Nephron progenitor cell (in vitro differentiated cells): ENCODE measurements around the gene HARS1.
"Not testable (repeated sequence)": the region's sequence is repeated elsewhere in the genome, so short reads cannot be mapped to it uniquely, and the experiment has no call there.

Experiments used
- DNase-seq: peaks from one replicate; pipeline ENCODE4 v3.0.0; 2021
- H3K27ac Mint-ChIP-seq: 2 replicates; pipeline ENCODE4 v1.8.0; 2021; ENCODE audit warnings: mild to moderate bottlenecking, moderate library complexity, mixed read lengths
- H3K27me3 Mint-ChIP-seq: 2 replicates; pipeline ENCODE4 v1.8.0; 2021; ENCODE audit warnings: mild to moderate bottlenecking, low read depth, mixed read lengths; ENCODE audit not compliant: poor library complexity
- H3K36me3 Mint-ChIP-seq: 2 replicates; pipeline ENCODE4 v1.8.0; 2021; ENCODE audit warnings: low read depth, mixed read lengths
- H3K4me1 Mint-ChIP-seq: 2 replicates; pipeline ENCODE4 v1.8.0; 2021; ENCODE audit warnings: mixed read lengths
- H3K4me3 Mint-ChIP-seq: 2 replicates; pipeline ENCODE4 v1.8.0; 2021; ENCODE audit warnings: mild to moderate bottlenecking, moderate library complexity, mixed read lengths
- H3K9me3 Mint-ChIP-seq: 2 replicates; pipeline ENCODE4 v1.8.0; 2021; ENCODE audit warnings: mild to moderate bottlenecking, moderate library complexity, mixed read lengths
- TF ChIP-seq, protein P1 (sequence below): fragments of 200-600 bp; sonication (generic); IDR thresholded peaks from 2 replicates; pipeline ENCODE4 v1.5.0; 2021; ENCODE audit warnings: antibody characterized with exemption

Gene HARS1

DNA sequence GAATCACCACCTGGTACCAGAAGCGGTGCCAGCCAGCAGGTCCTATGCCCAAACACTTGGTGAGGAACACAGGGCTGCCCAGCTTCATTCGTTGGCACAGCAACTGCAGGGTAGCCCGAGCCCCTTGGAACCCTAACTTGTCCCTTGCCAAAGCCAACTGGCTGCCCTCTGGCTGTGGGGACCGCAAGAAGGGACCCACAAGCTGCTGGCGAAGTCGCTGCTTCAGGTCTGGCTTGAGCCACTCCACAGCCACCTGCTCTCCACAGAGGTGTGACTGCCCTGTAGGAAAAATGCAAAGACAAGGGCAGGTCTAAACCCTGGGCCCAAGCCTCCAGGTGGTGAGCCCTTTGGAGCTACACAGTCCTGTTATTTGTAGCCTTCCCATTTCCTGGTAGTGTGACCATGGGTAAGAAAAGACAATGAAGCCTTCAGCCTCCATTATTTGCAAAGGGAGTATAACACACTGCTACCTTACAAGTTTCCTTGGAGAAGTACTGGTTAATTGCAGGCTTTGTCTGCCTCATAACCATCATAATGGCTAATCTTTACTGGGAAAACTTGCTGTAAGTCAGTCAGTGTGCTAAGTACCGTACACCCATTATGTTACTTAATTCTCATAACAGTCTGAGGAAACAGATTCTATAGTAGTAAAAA, 19.6 kb downstream of the HARS1 start:
- H3K27me3 Mint-ChIP-seq, result peaks cover 4% of the 10 kb centered on the region
- no peak for DNase-seq
- H3K4me1 Mint-ChIP-seq, result peaks cover 1% of the 10 kb centered on the region
- peaks cover 62% of the 10 kb centered on the region for H3K36me3 Mint-ChIP-seq
- H3K9me3 Mint-ChIP-seq, result no peaks in the 10 kb centered on the region
- H3K4me3 Mint-ChIP-seq, result no peak overlapping the region
- TF ChIP-seq, protein P1, sequence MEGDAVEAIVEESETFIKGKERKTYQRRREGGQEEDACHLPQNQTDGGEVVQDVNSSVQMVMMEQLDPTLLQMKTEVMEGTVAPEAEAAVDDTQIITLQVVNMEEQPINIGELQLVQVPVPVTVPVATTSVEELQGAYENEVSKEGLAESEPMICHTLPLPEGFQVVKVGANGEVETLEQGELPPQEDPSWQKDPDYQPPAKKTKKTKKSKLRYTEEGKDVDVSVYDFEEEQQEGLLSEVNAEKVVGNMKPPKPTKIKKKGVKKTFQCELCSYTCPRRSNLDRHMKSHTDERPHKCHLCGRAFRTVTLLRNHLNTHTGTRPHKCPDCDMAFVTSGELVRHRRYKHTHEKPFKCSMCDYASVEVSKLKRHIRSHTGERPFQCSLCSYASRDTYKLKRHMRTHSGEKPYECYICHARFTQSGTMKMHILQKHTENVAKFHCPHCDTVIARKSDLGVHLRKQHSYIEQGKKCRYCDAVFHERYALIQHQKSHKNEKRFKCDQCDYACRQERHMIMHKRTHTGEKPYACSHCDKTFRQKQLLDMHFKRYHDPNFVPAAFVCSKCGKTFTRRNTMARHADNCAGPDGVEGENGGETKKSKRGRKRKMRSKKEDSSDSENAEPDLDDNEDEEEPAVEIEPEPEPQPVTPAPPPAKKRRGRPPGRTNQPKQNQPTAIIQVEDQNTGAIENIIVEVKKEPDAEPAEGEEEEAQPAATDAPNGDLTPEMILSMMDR, result no peak
- peak overlapping the region; percentile 39 for H3K27ac Mint-ChIP-seq

DNA sequence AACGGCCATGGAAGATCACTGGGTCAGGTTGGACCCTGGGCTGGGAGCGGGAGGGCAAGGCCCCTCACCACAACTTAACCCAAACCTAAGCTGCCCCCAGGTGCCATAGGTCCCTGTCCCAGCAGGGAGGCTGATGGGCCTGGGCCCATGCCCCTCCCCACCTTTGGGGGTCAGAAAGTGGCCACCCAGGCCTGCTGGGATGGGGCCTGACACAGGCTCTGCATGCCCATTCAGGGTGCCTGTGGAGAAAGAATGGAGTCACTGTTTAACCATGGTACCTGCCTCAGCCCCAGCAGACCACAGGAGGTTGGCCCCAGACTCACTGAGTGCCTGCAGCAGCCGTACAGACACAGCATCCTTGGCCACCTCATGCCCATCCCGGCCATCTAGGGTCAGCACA, 20.1 kb downstream of the HARS1 start:
- not testable (repeated sequence) for DNase-seq, H3K27me3 Mint-ChIP-seq, H3K4me1 Mint-ChIP-seq, H3K4me3 Mint-ChIP-seq, H3K9me3 Mint-ChIP-seq, H3K27ac Mint-ChIP-seq
- H3K36me3 Mint-ChIP-seq, result peaks cover 62% of the 10 kb centered on the region

DNA sequence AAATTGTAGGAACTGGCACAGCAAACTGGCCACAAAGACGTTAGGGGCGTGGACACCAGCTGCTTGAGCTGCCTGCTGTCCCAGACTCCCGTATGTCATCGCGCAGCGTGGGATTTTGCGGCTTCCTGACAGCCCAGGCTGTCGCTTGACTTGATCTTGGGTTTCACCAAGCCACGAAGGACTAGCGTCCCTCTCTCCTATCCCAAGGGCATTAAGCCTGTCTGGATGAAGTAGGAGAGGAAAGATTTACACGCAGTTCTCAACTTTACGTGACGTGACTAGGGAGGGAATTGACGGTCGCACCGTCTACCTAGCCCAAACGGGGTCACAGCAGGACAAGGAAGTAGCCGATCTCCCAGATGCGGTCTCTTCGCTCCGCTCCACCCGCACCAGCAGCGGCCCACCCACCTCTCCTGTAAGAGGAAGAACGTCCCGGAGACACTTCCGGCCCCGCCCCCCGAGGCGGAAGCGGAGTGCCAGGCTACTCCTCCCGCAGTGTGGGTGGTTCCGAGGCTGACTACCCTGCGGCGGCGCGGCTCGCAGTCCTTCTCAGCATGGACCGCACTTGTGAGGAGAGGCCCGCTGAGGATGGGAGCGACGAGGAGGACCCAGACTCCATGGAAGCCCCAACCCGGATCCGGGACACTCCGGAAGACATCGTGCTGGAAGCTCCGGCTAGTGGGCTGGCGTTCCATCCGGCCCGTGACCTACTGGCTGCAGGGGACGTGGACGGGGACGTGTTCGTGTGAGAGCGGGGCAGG, 26.6 kb downstream of the HARS1 start, which contains the start of gene WDR55:
TSS of gene WDR55 (plus strand) at position 546 of the 761 bp plus-strand sequence. CDS start at position 555, 9 bp downstream.
- peak; percentile 94 for DNase-seq

DNA sequence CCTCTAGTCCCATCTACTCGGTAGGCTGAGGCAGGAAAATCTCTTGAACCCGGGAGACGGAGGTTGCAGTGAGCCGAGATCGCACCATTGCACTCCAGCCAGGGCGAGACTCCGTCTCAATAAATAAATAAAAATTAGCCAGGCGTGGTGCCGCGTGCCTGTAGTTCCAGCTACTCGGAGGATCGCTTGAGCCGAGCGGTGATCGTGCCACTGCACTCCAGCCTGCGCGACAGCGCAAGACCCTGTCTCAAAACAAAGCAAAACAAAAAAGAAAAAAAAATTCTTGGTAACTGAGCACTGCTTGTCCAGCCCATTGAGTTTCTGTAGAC, 27.2 kb downstream of the HARS1 start:
- Mint-ChIP-seq H3K27ac (peak overlapping the region; percentile 97), H3K27me3 (peaks cover 3% of the 10 kb centered on the region), H3K4me3 (peak overlapping the region; percentile 100), H3K9me3 (no peaks in the 10 kb centered on the region), H3K4me1 (peaks cover 21% of the 10 kb centered on the region), H3K36me3 (peaks cover 69% of the 10 kb centered on the region)
- no peak for DNase-seq
- TF ChIP-seq, protein P1, result no peak

More for the DNA sequence above, 26.6 kb downstream of the HARS1 start, which contains the start of gene WDR55:
- peaks cover 21% of the 10 kb centered on the region for H3K4me1 Mint-ChIP-seq
- TF ChIP-seq, protein P1, result no peak
- peak within 1 kb of the TSS; percentile 97 for H3K27ac Mint-ChIP-seq
- peaks cover 3% of the 10 kb centered on the region for H3K27me3 Mint-ChIP-seq
- no peaks in the 10 kb centered on the region for H3K9me3 Mint-ChIP-seq
- peaks cover 69% of the 10 kb centered on the region for H3K36me3 Mint-ChIP-seq
- H3K4me3 Mint-ChIP-seq, result peak within 1 kb of the TSS; percentile 100

DNA sequence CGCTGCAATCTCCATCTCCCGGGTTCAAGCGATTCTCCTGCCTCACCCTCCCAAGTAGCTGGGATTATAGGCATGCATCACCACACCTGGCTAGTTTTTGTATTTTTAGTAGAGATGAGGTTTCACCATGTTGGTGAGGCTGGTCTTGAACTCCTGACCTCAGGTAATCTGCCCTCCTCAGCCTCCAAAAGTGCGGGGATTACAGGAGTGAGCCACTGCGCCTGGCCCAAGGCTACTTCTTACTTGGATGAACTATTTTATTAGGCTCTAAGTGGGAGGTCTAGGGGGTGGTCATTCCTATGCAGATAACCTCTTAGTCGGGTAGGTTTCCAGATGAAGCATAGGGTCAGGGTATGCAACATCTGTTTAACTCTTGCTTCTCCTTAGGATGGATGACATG, 30.8 kb downstream of the HARS1 start:
- H3K27me3 Mint-ChIP-seq, H3K27ac Mint-ChIP-seq, H3K4me3 Mint-ChIP-seq, H3K9me3 Mint-ChIP-seq, DNase-seq: not testable (repeated sequence)
- peaks cover 73% of the 10 kb centered on the region for H3K36me3 Mint-ChIP-seq
- peaks cover 14% of the 10 kb centered on the region for H3K4me1 Mint-ChIP-seq

DNA sequence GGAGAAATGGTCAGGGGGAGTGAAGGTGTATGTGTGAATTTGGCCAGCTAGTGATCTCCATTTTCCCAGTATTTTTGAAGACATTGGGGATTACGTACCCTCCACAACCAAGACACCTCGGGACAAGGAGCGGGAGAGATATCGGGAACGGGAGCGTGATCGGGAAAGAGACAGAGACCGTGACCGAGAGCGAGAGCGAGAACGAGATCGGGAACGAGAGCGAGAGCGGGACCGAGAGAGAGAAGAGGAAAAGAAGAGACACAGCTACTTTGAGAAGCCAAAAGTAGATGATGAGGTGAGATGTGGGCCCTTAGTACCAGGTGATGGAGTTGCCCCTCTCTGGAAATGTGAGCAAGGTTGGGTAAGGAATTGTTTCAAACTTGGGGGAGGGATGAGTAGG, 32.3 kb downstream of the HARS1 start:
- Mint-ChIP-seq H3K36me3 (peaks cover 87% of the 10 kb centered on the region), H3K27me3 (peaks cover 3% of the 10 kb centered on the region), H3K9me3 (no peaks in the 10 kb centered on the region)

More for the DNA sequence above, 32.3 kb downstream of the HARS1 start:
- no peak overlapping the region for H3K27ac Mint-ChIP-seq
- no peak overlapping the region for H3K4me3 Mint-ChIP-seq
- peaks cover 5% of the 10 kb centered on the region for H3K4me1 Mint-ChIP-seq
- no peak for DNase-seq
- TF ChIP-seq, protein P1, result no peak
